CD14-positive monocyte (primary cell): ENCODE data around the gene DOCK1. TPM values are rescaled to one million over a fixed set of nuclear protein-coding genes. Genes with fewer than 3 reads are reported as not detected.

Source experiments
- DNase-seq, 3 donors: peaks; one replicate each; pipeline ENCODE4 v3.0.0-alpha.2; 2011 to 2022
- H2AFZ ChIP-seq: 2 replicates; pipeline ENCODE4 v1.6.0; 2012; ENCODE audit warnings: mild to moderate bottlenecking, low read depth, low read length, inconsistent platforms; ENCODE audit not compliant: insufficient read depth, poor library complexity, severe bottlenecking
- H3K27ac ChIP-seq, 2 donors: 1 replicate in 1 of 2; 2 replicates in 1 of 2; pipeline ENCODE4 v1.5.1; 2012 to 2013; ENCODE audit warnings: low read length in 2 of 2, control low read depth in 1 of 2, inconsistent platforms in 1 of 2, low read depth in 1 of 2, mild to moderate bottlenecking in 1 of 2
- H3K27me3 ChIP-seq, 2 donors: one replicate each; pipeline versions ENCODE4 v1.6.0 to v1.6.1; 2011 to 2013; ENCODE audit warnings: low read length in 2 of 2; ENCODE audit not compliant: control insufficient read depth in 2 of 2, insufficient read depth in 2 of 2
- H3K36me3 ChIP-seq, 2 donors: replicated peaks in 1 of 2; 1 replicate in 1 of 2; 2 replicates in 1 of 2; pipeline versions ENCODE4 v1.5.1 to v1.6.1; 2012 to 2013; ENCODE audit warnings: low read length in 2 of 2, control low read depth in 1 of 2, inconsistent platforms in 1 of 2, mild to moderate bottlenecking in 1 of 2; ENCODE audit not compliant: insufficient read depth in 2 of 2, control insufficient read depth in 1 of 2
- H3K4me1 ChIP-seq, 2 donors: 1 replicate in 1 of 2; 2 replicates in 1 of 2; pipeline versions ENCODE4 v1.5.1 to v1.6.1; 2012 to 2013; ENCODE audit warnings: low read length in 2 of 2, control low read depth in 1 of 2, inconsistent platforms in 1 of 2, mild to moderate bottlenecking in 1 of 2, moderate library complexity in 1 of 2; ENCODE audit not compliant: insufficient read depth in 2 of 2, control insufficient read depth in 1 of 2
- H3K4me2 ChIP-seq: replicated peaks from 2 replicates; pipeline ENCODE3; 2012; ENCODE audit warnings: low read length, moderate library complexity, mild to moderate bottlenecking; ENCODE audit not compliant: poor library complexity, severe bottlenecking; ENCODE audit errors: extremely low read depth
- H3K4me3 ChIP-seq, 3 experiments: fragments of 200-600 bp in 1 of 3; sonication (generic) in 1 of 3; replicated peaks in 1 of 3; 1 replicate in 2 of 3; 2 replicates in 1 of 3; pipeline ENCODE4 v1.5.1; 2011 to 2013; ENCODE audit warnings: low read length in 3 of 3, mild to moderate bottlenecking in 3 of 3, control low read depth in 2 of 3, low read depth in 2 of 3, inconsistent platforms in 1 of 3, moderate library complexity in 1 of 3
- H3K79me2 ChIP-seq: 2 replicates; pipeline ENCODE4 v1.6.0; 2012; ENCODE audit warnings: mild to moderate bottlenecking, control low read depth, inconsistent platforms, low read length, moderate library complexity; ENCODE audit not compliant: insufficient read depth
- H3K9ac ChIP-seq: 2 replicates; pipeline ENCODE4 v1.6.0; 2017; ENCODE audit warnings: low read length, mild to moderate bottlenecking; ENCODE audit not compliant: insufficient read depth, poor library complexity, severe bottlenecking
- H3K9me3 ChIP-seq, 2 donors: replicated peaks in 1 of 2; 1 replicate in 1 of 2; 2 replicates in 1 of 2; pipeline versions ENCODE4 v1.5.1 to v1.6.1; 2012 to 2013; ENCODE audit warnings: low read length in 2 of 2, control low read depth in 1 of 2; ENCODE audit not compliant: control insufficient read depth in 1 of 2, insufficient read depth in 1 of 2
- H4K20me1 ChIP-seq: 2 replicates; pipeline ENCODE4 v1.6.0; 2012; ENCODE audit warnings: mild to moderate bottlenecking, low read length, control low read depth, moderate library complexity; ENCODE audit not compliant: insufficient read depth
- H3K27ac Mint-ChIP-seq, 7 donors: one replicate each; pipeline ENCODE4 v1.8.0; 2020; ENCODE audit warnings: mild to moderate bottlenecking in 7 of 7, mixed read lengths in 7 of 7, moderate library complexity in 6 of 7, inconsistent platforms in 2 of 7
- H3K27me3 Mint-ChIP-seq, 3 donors: one replicate each; pipeline ENCODE4 v1.8.0; 2021 to 2022; ENCODE audit warnings: low read depth in 3 of 3, mild to moderate bottlenecking in 3 of 3, mixed read lengths in 3 of 3, moderate library complexity in 3 of 3, inconsistent platforms in 1 of 3
- H3K36me3 Mint-ChIP-seq, 2 donors: one replicate each; pipeline ENCODE4 v1.8.0; 2020; ENCODE audit warnings: mixed read lengths in 2 of 2, inconsistent platforms in 1 of 2, mild to moderate bottlenecking in 1 of 2
- H3K4me1 Mint-ChIP-seq: one replicate; pipeline ENCODE4 v1.8.0; 2020; ENCODE audit warnings: mild to moderate bottlenecking, mixed read lengths
- H3K4me3 Mint-ChIP-seq, 2 donors: one replicate each; pipeline ENCODE4 v1.8.0; 2020; ENCODE audit warnings: mild to moderate bottlenecking in 2 of 2, mixed read lengths in 2 of 2, moderate library complexity in 1 of 2
- H3K9me3 Mint-ChIP-seq, 7 donors: one replicate each; pipeline ENCODE4 v1.8.0; 2020 to 2022; ENCODE audit warnings: mixed read lengths in 7 of 7, mild to moderate bottlenecking in 6 of 7, moderate library complexity in 6 of 7, inconsistent platforms in 2 of 7
- WGBS: methylation state at CpG from one replicate; pipeline ENCODE4 v1.1.5; 2013; ENCODE audit warnings: missing lambda C conversion rate; ENCODE audit not compliant: insufficient coverage; 5-methylcytosine and 5-hydroxymethylcytosine counted together
- intact Hi-C, 2 donors: fragments of 100-400 bp; cut with micrococcal nuclease; formaldehyde crosslinking; loops; one replicate each; pipeline versions ENCODE4 v1.15.0 to v1.15.1; 2023
- polyA plus RNA-seq, 3 donors: library from polyadenylated mRNA; depleted of rRNA in 1 of 3; unstranded in 2 of 3; stranded (reverse) in 1 of 3; fragments of 300-500 nt in 2 of 3; fragments of >200 nt in 1 of 3; fragmentation: Illumina TruSeq in 2 of 3; gene quantifications; 1 replicate in 2 of 3; 2 replicates in 1 of 3; pipeline ENCODE4 v1.2.3, GENCODE V29; 2012 to 2021
- TF ChIP-seq, protein P1 (sequence below): fragments of 200-600 bp; IDR thresholded peaks from one replicate; pipeline ENCODE4 v1.8.0; 2022; ENCODE audit warnings: antibody characterized with exemption, mild to moderate bottlenecking

DOCK1 gene
- polyA plus RNA-seq, 3 donors = 0.31 to 0.35 TPM; not detected in 1

DNA sequence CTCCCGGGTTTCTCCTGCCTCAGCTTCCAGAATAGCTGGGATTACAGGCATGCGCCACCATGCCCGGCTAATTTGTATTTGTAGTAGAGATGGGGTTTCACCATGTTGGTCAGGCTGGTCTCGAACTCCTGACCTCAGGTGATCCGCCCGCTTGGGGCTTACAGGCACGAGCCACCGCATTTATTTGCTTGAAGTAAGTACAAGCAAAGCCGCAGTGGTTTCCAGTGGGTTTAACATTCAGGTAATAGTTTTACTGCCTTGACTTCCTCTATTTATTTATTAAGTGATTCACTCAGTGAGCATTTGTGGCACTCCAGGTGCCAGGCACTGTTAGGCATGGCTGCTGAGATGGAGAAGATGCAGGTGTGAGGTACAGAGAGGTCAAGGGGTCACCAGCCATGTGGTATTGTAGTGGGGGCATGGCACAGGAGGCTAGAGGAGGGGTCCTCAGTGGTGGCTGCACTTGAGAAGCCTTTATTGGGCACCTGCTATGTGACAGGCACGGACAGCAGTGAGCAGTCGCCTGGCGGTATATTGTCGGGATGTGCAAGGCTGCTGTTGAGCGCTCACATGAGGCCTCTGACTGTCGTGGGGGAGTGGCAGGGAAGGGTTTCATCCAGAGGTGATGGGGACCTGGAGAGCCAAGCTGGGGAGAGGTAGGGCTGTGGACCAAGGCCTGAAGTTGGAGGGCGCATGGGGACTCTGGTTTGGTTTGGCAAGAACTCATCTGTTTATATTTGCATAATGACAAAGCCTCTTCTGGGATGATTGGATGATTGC, 54.9 kb downstream of the DOCK1 start:
- H3K79me2 ChIP-seq = no peaks in the 10 kb centered on the region

DNA sequence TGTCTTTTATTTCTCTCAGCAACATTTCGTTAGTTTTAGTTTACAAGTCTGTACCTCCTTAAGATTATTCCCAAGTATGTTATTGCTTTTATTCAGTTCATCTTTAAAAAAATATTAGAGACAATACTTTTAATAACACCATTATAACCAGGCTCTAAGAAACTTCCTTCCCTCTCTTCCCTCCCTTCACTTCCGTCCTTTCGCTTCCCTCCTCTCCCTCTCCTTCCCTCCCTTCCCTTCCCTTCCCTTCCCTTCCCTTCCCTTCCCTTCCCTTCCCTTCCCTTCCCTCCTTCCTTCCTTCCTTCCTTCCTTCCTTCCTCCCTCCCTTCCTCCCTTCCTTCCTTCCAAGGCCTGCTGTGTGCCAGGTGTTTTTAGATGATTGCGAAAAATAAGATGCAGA, 58.1 kb downstream of the DOCK1 start:
- H3K27ac Mint-ChIP-seq = no peak overlapping the region
- Histone ChIP-seq H3K4me1 (no peaks in the 10 kb centered on the region), H3K36me3 (no peaks in the 10 kb centered on the region), H3K27ac (no peak overlapping the region), H3K27me3 (no peaks in the 10 kb centered on the region), H2AFZ (no peak overlapping the region), H3K9ac (no peak overlapping the region), H3K4me2 (no peak overlapping the region), H3K79me2 (no peaks in the 10 kb centered on the region), H4K20me1 (no peaks in the 10 kb centered on the region), H3K4me3 (no peak overlapping the region), H3K9me3 (no peaks in the 10 kb centered on the region)
- TF ChIP-seq, protein P1, sequence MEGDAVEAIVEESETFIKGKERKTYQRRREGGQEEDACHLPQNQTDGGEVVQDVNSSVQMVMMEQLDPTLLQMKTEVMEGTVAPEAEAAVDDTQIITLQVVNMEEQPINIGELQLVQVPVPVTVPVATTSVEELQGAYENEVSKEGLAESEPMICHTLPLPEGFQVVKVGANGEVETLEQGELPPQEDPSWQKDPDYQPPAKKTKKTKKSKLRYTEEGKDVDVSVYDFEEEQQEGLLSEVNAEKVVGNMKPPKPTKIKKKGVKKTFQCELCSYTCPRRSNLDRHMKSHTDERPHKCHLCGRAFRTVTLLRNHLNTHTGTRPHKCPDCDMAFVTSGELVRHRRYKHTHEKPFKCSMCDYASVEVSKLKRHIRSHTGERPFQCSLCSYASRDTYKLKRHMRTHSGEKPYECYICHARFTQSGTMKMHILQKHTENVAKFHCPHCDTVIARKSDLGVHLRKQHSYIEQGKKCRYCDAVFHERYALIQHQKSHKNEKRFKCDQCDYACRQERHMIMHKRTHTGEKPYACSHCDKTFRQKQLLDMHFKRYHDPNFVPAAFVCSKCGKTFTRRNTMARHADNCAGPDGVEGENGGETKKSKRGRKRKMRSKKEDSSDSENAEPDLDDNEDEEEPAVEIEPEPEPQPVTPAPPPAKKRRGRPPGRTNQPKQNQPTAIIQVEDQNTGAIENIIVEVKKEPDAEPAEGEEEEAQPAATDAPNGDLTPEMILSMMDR = no peak
- no CpG with 5 or more reads among the region's 4 CpGs for WGBS
- no peaks in the 10 kb centered on the region for H3K36me3 Mint-ChIP-seq
- no peaks in the 10 kb centered on the region for H3K27me3 Mint-ChIP-seq
- H3K9me3 Mint-ChIP-seq = peaks cover 0 to 3% (median 0%) of the 10 kb centered on the region in 7 donors
- no peak overlapping the region for H3K4me3 Mint-ChIP-seq
- H3K4me1 Mint-ChIP-seq = peaks cover 8% of the 10 kb centered on the region
- intact Hi-C loops = no loop called here
- no peak for DNase-seq

More for the DNA sequence above, 54.9 kb downstream of the DOCK1 start:
- 92% methylated on average over 12 of the region's 16 CpGs for WGBS
- Histone ChIP-seq H3K36me3 (no peaks in the 10 kb centered on the region), H3K27me3 (no peaks in the 10 kb centered on the region), H3K4me2 (no peak overlapping the region), H3K9ac (no peak overlapping the region), H2AFZ (no peak overlapping the region), H3K9me3 (no peaks in the 10 kb centered on the region), H3K4me3 (no peak overlapping the region), H4K20me1 (no peaks in the 10 kb centered on the region), H3K27ac (no peak overlapping the region), H3K4me1 (no peaks in the 10 kb centered on the region)
- Mint-ChIP-seq H3K4me1 (peaks cover 8% of the 10 kb centered on the region), H3K27ac (no peak overlapping the region), H3K4me3 (no peak overlapping the region), H3K9me3 (no peaks in the 10 kb centered on the region), H3K27me3 (no peaks in the 10 kb centered on the region), H3K36me3 (no peaks in the 10 kb centered on the region)
- TF ChIP-seq, protein P1 = no peak
- DNase-seq = no peak
- intact Hi-C loops = no loop called here
